Dendritic cell treated with granulocyte-macrophage colony-stimulating factor and Interleukin-4, amounts not matched to agents 40 ng/mL and 50 ng/mL, for 4 days (primary cell): ENCODE data around the gene SLC18A3.

Experiments used
- H3K27ac Mint-ChIP-seq: one replicate; pipeline ENCODE4 v1.8.0; 2022; ENCODE audit warnings: mild to moderate bottlenecking, mixed read lengths
- H3K27me3 Mint-ChIP-seq: one replicate; pipeline ENCODE4 v1.8.0; 2022; ENCODE audit warnings: mild to moderate bottlenecking, mixed read lengths
- H3K36me3 Mint-ChIP-seq: one replicate; pipeline ENCODE4 v1.8.0; 2022; ENCODE audit warnings: low read depth, mixed read lengths
- H3K4me1 Mint-ChIP-seq: one replicate; pipeline ENCODE4 v1.8.0; 2022; ENCODE audit warnings: low read depth, mixed read lengths
- H3K4me3 Mint-ChIP-seq: one replicate; pipeline ENCODE4 v1.8.0; 2022; ENCODE audit warnings: mild to moderate bottlenecking, moderate library complexity, mixed read lengths
- H3K9me3 Mint-ChIP-seq: one replicate; pipeline ENCODE4 v1.8.0; 2022; ENCODE audit warnings: mixed read lengths
- intact Hi-C: fragments of 100-400 bp; cut with micrococcal nuclease; formaldehyde crosslinking; loops from one replicate; pipeline ENCODE4 v1.15.0; 2022

SLC18A3 gene

GRCh38 chr10:49611816-49612512, 1.9 kb downstream of the SLC18A3 start:
- no peaks in the 10 kb centered on the region for H3K36me3 Mint-ChIP-seq
- intact Hi-C loops, result no loop called here
- H3K27ac Mint-ChIP-seq, result no peak overlapping the region
- no peaks in the 10 kb centered on the region for H3K9me3 Mint-ChIP-seq
- H3K27me3 Mint-ChIP-seq, result peaks cover 92% of the 10 kb centered on the region
- H3K4me1 Mint-ChIP-seq, result peaks cover 4% of the 10 kb centered on the region
- H3K4me3 Mint-ChIP-seq, result no peak overlapping the region

- intact Hi-C loops, result no loop called here
- H3K36me3 Mint-ChIP-seq, result no peaks in the 10 kb centered on the region
- H3K27ac Mint-ChIP-seq, result no peak overlapping the region
- H3K9me3 Mint-ChIP-seq, result no peaks in the 10 kb centered on the region
- H3K4me3 Mint-ChIP-seq, result no peak overlapping the region
- H3K27me3 Mint-ChIP-seq, result peaks cover 92% of the 10 kb centered on the region
- no peaks in the 10 kb centered on the region for H3K4me1 Mint-ChIP-seq
Observed at GRCh38 chr10:49612513-49613164, 2.5 kb downstream of the SLC18A3 start.

DNA sequence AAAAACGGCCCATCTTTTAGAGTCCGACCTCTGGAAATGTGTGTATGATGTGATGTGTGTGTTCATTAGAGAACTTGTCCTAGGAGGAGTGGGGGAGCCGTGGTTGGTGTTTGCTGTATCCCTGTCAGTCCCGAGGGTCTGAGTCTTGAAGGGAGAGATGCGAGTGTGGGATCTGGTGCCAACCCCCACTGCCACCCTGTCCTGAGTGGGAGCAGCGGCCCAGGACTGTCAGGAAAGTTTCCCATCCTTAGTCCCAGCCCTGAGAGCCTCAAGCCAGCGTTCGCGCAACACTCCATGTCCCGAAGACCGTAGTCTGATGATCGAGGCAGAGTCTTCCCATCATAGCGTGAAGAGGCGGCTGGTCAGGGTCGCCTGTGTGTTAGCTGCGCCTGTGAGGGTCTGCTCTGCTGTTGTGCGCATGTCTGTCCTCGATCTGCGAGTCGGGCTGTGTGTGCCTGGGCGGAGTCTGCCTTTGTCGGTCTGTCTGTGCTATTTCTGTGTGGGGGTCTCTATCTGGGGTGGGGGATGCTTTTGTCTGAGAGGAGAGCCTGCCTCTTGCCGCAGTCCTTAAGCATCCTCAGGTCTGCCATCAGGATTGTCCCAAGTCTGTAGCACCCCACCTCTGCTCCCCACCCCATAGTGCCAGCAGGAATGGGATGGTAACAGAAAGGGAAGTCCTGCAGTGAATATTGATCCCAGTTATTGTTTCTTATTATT, 3.2 kb downstream of the SLC18A3 start:
- Mint-ChIP-seq H3K9me3 (no peaks in the 10 kb centered on the region), H3K36me3 (no peaks in the 10 kb centered on the region), H3K27ac (no peak overlapping the region), H3K4me3 (no peak overlapping the region), H3K27me3 (peaks cover 88% of the 10 kb centered on the region), H3K4me1 (no peaks in the 10 kb centered on the region)
- intact Hi-C loops, result no loop called here

DNA sequence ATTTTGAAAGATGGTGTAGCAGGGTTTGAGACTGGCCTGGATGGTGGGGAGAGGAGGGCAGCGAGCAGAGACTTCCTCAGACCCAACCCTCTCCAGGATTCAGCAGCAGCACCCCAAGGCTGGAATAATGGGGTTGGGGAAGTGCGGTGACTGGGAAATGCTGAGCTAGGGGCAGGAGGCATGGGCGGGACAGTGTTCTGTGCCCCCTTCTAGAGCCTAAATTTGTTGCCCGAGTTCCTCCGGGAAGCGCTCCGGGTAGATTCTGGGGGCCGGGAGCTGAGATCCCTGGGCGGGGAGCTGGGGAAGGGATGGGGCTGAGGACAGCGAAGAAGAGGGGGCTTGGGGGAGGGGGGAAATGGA, 3.8 kb downstream of the SLC18A3 start, which contains the start of gene CHAT:
TSS of gene CHAT (plus strand) at position 156 of the 360 bp plus-strand sequence. CDS start at position 309, 153 bp downstream.
- H3K4me1 Mint-ChIP-seq, result no peaks in the 10 kb centered on the region
- no peaks in the 10 kb centered on the region for H3K36me3 Mint-ChIP-seq
- no peak within 1 kb of the TSS for H3K27ac Mint-ChIP-seq
- intact Hi-C loops, result no loop called here
- H3K9me3 Mint-ChIP-seq, result no peaks in the 10 kb centered on the region
- H3K27me3 Mint-ChIP-seq, result peaks cover 85% of the 10 kb centered on the region
- H3K4me3 Mint-ChIP-seq, result no peak within 1 kb of the TSS

- Mint-ChIP-seq H3K27ac (no peak overlapping the region), H3K4me3 (no peak overlapping the region), H3K4me1 (no peaks in the 10 kb centered on the region), H3K36me3 (no peaks in the 10 kb centered on the region), H3K9me3 (no peaks in the 10 kb centered on the region), H3K27me3 (peaks cover 78% of the 10 kb centered on the region)
- intact Hi-C loops, result no loop called here
Observed at GRCh38 chr10:49614242-49615198, 4.4 kb downstream of the SLC18A3 start.

- intact Hi-C loops, result no loop called here
- Mint-ChIP-seq H3K4me3 (no peak overlapping the region), H3K36me3 (no peaks in the 10 kb centered on the region), H3K4me1 (no peaks in the 10 kb centered on the region), H3K27ac (no peak overlapping the region), H3K27me3 (peaks cover 80% of the 10 kb centered on the region), H3K9me3 (no peaks in the 10 kb centered on the region)
Observed at GRCh38 chr10:49615213-49615612, 5.1 kb downstream of the SLC18A3 start.

GRCh38 chr10:49615721-49616120, 5.6 kb downstream of the SLC18A3 start:
- intact Hi-C loops, result no loop called here
- Mint-ChIP-seq H3K36me3 (no peaks in the 10 kb centered on the region), H3K4me3 (no peak overlapping the region), H3K4me1 (no peaks in the 10 kb centered on the region), H3K27ac (no peak overlapping the region), H3K9me3 (no peaks in the 10 kb centered on the region), H3K27me3 (peaks cover 76% of the 10 kb centered on the region)

DNA sequence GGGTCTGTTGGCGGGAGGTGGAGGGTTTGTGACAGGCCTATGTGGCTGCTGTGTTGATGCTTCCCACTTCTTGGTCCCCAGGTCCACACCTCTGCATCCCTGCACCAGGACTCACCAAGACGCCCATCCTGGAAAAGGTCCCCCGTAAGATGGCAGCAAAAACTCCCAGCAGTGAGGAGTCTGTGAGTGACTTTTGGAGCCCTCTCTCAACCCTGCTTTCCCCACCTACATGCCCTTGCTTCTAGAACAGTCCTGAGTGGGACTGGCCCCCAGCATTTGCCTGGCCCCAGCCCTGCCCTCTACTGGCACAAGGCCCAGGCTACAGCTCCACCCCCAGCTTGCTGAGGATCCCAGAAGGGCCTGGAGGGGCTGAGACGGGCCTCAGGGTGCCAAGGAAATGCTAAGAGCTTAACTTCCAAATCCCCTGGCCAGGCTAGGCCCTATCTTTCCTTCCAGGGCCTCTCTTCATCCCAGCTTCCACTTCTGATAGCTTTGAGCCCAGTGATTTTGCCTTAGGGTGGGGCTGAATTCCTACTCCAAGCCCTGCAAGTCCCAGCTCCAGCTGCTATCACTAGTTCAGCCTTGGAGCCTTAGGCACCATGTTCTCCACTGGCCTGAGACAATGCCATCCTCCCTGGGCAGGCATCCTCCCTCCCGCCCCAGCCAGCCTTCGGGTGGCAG, 6.5 kb downstream of the SLC18A3 start:
- Mint-ChIP-seq H3K27me3 (peaks cover 68% of the 10 kb centered on the region), H3K9me3 (no peaks in the 10 kb centered on the region), H3K27ac (no peak overlapping the region), H3K4me3 (no peak overlapping the region), H3K36me3 (no peaks in the 10 kb centered on the region), H3K4me1 (no peaks in the 10 kb centered on the region)
- intact Hi-C loops, result no loop called here

DNA sequence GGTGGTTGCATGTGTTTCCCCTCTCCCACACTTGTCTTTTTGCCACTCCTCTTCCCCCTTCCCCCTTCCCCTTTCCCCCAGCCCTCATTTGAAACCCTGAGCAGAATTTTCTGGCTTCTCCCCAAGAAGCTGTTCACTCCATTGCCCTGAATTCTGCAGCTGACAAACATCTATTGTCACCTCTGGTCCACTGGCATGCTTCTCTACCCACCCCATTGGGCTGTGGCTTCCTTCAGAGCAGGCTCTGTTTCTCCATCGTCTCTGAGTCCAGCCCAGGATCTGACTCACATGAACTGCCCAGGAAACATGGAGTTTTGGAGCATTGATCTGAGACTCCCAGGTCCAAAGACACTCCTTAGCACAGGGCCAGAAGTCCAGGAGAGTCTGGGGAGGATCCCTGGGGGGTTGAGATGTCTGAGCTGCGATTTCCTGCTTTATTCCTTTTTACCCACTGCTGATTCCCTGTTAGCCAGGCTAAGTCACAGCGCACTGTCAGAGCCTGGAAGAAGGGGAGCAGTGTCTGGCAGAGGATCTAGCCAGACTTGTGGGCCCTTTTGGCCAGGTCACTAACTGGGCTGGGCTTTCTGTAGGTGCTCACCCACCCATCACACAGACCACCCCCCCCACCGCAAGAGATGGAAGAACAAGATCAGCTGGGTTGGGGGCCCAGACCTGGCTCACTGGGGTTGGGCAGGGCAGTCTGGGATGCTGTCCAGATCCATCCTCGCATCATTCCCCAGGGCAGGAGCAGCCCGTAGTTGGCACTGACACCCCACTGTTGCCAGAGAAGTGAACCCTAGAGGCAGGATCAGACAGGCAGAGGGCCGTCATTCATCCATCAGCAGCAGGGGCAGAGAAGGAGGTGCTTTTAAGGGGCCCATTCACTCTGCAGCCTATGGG, 7.3 kb downstream of the SLC18A3 start:
- Mint-ChIP-seq H3K27me3 (peaks cover 61% of the 10 kb centered on the region), H3K4me1 (no peaks in the 10 kb centered on the region), H3K9me3 (no peaks in the 10 kb centered on the region), H3K4me3 (no peak overlapping the region), H3K36me3 (no peaks in the 10 kb centered on the region), H3K27ac (no peak overlapping the region)
- intact Hi-C loops, result no loop called here

DNA sequence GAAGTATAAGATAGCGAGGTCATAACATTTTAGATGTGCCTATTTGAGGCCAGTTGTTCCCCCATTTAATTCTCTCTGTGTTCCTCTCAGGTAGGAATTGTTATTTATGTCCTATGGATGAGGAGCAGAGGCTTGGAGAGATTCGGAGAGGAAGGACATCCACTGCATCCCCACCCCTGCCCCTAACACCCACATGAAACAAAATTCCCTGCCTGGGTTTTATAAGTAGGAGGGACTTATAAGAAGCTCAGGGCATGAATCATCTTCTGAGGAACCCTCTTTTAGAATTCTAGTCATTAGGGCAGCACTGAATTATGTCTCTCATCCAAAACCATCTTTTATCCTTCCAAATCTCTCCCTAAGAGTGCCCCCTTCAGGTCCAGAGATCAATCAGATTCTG, 8.7 kb downstream of the SLC18A3 start:
- Mint-ChIP-seq H3K4me1 (no peaks in the 10 kb centered on the region), H3K36me3 (no peaks in the 10 kb centered on the region), H3K27me3 (peaks cover 51% of the 10 kb centered on the region), H3K9me3 (no peaks in the 10 kb centered on the region), H3K4me3 (no peak overlapping the region), H3K27ac (no peak overlapping the region)
- intact Hi-C loops, result no loop called here

- H3K27me3 Mint-ChIP-seq, result peaks cover 45% of the 10 kb centered on the region
- no peak overlapping the region for H3K27ac Mint-ChIP-seq
- H3K4me3 Mint-ChIP-seq, result no peak overlapping the region
- H3K4me1 Mint-ChIP-seq, result no peaks in the 10 kb centered on the region
- intact Hi-C loops, result no loop called here
- H3K9me3 Mint-ChIP-seq, result no peaks in the 10 kb centered on the region
- no peaks in the 10 kb centered on the region for H3K36me3 Mint-ChIP-seq
Observed at GRCh38 chr10:49619613-49620012, 9.5 kb downstream of the SLC18A3 start.

GRCh38 chr10:49620286-49620810, 10.2 kb downstream of the SLC18A3 start:
- no peaks in the 10 kb centered on the region for H3K9me3 Mint-ChIP-seq
- intact Hi-C loops, result no loop called here
- no peaks in the 10 kb centered on the region for H3K4me1 Mint-ChIP-seq
- H3K4me3 Mint-ChIP-seq, result no peak overlapping the region
- H3K36me3 Mint-ChIP-seq, result no peaks in the 10 kb centered on the region
- peaks cover 40% of the 10 kb centered on the region for H3K27me3 Mint-ChIP-seq
- H3K27ac Mint-ChIP-seq, result no peak overlapping the region
